Suppressor macrophage treated with lipopolysaccharide for 1 hour (primary cell): ENCODE measurements around the gene SAFB2.

Source experiments
- DNase-seq, 3 donors: peaks; one replicate each; pipeline ENCODE4 v3.0.0-alpha.2; 2020 to 2022

The SAFB2 gene

DNA sequence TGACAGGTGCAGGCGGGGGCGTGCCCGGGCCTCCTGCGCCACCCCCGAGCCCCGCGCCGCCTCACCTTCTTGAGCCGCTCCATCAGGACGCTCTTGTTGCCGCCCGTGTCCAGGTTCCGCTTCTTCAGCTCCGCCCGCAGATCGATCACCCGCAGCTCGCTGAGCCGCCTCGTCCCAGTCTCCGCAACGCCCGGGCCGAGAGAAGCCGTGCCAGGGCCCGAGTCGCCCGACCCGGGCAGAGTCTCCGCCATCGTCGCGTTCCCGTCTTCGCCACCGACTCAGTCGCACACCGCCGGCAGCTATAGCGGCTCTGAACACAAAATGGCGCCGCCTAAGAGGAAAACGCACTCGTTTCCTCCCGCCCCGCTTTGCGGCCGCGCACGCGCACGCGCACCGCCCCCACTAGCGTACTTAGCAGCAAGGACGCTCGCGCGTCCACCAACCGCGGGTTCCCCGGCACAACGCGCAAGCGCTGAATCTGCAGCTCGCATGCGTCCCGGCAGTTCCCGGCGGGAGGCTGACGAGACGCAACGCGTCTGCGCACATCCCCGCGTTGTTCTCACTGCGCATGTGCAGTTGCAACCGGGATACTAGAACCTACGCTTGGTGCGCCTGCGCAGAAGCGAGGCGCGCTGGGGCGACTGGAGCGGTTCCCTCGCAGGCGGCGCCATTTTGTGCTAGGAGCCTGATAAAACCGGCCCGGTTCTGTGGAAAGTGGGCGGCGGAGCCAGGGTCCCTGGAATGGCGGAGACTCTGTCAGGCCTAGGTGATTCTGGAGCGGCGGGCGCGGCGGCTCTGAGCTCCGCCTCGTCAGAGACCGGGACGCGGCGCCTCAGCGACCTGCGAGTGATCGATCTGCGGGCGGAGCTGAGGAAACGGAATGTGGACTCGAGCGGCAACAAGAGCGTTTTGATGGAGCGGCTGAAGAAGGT, at the start of gene SAFB2, which contains the start of gene SAFB:
SAFB2 (minus strand) TSS at position 312 of the 932 bp plus-strand sequence; CDS start at position 251, 61 bp downstream.
SAFB (plus strand) TSS at position 619 of the 932 bp plus-strand sequence; CDS start at position 742, 123 bp downstream.
- peak; percentile 100 for DNase-seq

DNA sequence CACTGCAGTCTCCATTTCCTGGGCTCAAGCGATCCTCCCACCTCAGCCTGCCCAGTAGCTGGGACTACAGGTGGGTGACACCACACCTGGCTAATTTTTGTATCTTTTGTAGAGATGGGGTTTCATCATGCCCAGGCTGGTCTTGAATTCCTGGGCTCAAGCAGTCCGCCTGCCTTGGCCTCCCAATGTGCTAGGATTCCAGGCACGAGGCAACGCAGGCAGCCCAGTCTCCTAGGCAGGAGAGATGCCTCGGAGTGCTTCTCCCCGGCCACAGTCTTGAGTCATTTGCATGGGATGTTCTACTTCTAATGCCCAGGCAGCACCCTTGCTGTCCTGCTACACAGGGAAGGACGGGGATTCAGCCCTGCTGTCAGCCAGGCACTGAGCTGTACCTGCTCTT, 49.0 kb upstream of the SAFB2 start:
- no peak for DNase-seq

DNA sequence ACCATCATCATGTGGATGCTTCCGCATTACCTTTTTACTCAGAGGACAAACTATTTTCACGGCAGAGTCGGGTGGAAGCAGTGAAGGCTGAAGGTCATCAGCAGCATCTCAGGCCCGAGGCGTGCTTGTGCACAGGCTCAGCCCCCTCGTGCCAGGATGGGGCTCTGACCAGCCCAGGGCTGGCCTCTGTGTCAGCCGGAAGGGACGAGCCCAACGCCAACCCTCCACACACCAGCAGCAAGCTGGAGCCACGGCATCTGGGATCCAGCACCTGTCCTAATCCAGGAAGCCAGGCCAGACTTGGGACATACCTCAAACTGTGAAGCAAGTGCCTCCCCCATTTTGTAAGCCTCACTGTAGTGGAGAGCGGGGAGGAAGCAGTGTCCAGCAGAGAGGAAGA, 46.6 kb upstream of the SAFB2 start:
- DNase-seq, result no peak

DNA sequence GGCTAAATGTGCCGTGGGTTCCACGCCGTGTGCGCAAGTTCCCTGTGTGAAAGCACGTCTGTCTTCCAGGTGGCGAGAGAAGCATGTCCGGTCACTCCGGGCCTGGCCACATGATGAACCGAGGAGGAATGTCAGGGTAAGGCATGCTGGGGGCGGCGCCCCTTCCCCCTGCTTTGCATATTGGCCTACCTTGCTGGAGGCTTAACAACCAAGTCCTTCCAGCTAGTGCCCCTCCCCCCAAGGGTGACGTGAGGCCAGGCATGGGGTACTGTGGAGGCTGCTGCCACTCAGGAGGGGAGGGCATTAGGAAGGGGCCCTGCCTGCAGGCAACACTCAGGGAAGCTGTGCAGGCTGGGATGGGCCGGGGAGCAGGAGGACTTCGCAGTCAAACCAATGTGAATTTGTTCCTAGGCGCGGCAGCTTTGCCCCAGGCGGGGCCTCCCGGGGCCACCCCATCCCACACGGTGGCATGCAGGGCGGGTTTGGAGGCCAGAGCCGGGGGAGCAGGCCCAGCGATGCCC, 45.2 kb upstream of the SAFB2 start:
- no peak for DNase-seq

DNA sequence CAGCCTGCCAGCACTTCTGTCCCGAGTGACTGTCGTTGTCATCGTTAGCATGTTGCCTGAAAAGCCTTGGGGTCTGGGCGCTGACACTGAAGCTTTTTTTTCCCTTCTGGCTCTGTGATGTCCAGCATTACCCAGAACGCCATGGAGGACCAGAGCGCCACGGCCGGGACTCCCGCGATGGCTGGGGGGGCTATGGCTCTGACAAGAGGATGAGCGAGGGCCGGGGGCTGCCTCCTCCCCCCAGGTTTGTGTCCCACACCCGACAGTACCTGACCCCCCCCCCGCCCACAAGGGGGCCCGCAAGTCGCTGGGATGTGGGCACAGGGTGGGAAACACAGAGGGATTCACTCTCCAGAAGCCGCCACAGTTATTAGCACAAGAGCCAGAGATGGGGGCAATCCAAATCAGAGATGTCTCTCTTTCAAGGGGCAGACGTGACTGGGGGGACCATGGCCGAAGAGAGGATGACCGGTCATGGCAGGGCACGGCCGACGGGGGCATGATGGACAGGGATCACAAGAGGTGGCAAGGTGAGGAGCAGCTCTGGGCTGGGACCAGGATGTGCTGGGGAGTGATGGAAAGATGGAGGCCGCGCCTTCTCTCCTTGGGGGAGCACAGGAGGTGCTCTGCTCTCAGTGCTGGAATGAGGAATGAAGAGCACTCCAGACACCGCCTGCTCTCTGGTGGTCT, 44.5 kb upstream of the SAFB2 start:
- no peak for DNase-seq

- DNase-seq, result no peak
These were observed 43.4 kb upstream of the SAFB2 start for GRCh38 chr19:5665781-5666513.

DNA sequence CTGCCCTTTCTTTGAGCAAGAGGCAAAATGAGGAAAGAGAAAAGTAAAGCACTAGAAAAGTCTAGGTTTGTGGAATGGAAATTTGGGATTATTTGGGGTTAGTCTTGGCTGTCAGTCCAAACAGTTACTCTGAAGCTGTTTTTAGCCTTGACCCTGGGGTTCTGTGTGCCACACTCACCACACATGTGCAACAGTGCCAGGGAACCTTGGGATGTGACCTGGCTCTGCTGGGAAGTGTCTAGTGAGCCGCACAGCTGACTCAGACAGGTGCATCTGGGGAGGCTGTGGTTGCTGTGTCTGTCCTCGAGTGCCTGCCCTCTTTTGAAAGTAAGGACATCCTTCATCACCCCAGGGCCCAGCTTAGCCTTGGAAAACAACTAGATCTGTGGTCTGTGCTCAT, 41.9 kb upstream of the SAFB2 start:
- no peak for DNase-seq

DNA sequence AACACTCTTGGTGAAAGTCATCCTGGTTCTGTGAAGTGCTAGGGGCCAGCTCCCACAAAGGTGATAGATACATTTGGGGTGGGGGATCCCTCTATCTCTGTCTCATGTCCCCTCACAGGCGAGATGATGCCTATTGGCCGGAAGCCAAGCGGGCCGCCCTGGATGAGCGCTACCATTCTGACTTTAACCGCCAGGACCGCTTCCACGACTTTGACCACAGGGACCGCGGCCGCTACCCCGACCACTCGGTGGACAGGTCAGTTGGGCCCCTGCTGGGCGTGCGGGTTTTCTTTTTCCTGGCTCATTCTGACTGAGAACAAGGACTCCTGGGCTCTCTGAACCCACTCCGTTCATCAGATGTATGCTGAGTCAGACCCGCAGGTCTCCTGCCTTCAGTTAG, 41.3 kb upstream of the SAFB2 start:
- no peak for DNase-seq

- DNase-seq, result no peak
These were observed 38.9 kb upstream of the SAFB2 start for GRCh38 chr19:5661483-5661882.

DNA sequence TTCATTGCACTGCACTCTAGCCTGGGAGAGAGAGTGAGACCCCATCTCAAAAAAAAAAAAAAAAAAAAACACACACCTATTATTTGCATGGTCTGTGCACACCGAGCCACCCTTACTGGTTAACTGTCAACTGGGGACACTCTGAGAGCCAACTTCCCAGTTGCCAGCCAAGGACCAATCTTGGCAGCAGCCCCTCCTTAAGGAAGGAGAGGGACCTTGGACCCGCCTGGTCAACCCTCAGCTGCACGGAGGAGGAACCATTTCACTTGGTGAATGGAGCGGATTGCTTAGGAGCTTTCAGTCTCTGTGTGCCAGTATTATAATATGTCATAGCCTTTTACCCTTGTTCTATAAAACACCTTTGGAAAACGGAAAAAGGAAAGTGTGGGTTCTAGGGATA, 32.8 kb upstream of the SAFB2 start:
- DNase-seq, result no peak

GRCh38 chr19:5654931-5655330, 32.4 kb upstream of the SAFB2 start:
- DNase-seq, result no peak

GRCh38 chr19:5652261-5652660, 29.7 kb upstream of the SAFB2 start:
- no peak for DNase-seq

DNA sequence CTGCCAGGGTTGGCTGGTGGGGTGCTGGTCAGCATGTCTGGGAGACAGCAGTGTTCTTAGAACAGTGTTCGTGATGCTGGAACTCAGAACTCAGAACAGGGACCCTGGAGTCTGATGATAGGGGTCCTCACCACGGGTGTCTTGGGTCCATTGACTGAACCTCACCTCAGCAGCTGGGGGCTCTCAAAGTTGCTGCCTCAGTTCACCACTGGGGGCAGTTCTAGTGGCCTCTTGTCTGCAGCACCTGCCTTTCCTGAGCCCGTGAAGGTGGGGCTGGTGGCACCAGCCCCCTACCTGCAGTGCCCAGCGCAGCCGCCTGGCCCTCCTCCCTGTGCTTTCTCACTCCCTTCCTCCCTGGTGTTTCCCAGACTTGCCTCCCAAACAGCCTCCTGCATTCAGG, 28.8 kb upstream of the SAFB2 start:
- DNase-seq, result no peak

DNA sequence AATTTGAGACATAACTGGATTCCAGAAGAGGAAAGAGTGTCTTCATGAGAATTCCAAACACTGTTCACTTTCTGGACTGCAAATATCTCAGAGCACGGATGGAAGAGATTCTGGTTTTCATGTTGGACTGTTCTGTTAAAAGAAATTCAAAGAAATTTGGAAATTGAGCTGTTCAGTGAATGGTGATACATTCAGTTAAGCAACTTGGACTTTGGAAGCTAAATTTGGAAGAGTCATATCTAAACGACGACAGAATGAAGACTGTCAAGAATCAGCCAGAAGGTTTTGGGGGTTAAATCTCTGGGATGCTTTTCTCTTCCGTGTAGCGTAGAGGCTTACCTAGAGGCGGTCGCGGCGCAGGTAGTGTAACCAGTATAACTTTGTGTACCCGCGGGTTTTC, 25.9 kb upstream of the SAFB2 start:
- no peak for DNase-seq

DNA sequence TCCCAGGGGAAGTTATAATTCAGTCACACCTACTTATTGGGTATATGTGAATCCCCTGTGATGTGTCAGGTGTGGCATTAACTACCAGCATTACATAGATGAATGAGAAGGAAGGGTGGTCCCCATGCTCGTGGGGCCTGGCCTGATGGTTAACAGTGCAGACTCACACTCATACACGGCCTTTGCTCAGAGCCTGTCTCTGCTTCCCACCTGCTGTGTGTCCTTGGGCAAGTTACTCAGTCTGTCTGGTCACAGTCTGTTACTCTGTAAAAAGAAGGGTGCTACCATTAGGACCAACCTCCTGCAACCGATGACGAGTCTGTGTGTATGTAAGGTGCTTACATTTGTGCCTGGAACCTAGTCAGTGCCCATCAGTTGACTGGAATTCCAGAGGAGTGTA, 24.1 kb upstream of the SAFB2 start:
- no peak for DNase-seq

- DNase-seq, result no peak
These were observed 22.8 kb upstream of the SAFB2 start for GRCh38 chr19:5645409-5645808.

DNA sequence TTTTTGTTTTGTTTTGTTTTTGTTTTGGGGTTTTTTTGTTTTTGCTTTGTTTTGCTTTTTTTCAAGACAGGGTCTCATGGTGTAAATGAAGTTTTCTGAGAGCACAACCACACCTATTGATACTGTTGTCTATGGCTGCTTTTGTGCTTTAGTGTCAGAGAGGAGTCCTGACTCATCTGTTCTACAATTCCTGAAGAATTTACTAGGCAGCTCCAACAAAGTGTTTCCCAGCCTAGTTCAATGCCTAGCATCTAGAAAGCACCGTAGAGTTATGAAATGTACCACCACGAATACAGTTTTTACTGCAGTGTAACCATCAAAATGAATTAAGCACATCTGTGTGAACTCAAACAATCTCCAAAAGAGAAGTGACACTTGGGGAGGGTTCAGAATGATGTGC, 21.5 kb upstream of the SAFB2 start:
- DNase-seq, result no peak

- DNase-seq, result no peak
These were observed 20.5 kb upstream of the SAFB2 start for GRCh38 chr19:5643060-5643459.

DNA sequence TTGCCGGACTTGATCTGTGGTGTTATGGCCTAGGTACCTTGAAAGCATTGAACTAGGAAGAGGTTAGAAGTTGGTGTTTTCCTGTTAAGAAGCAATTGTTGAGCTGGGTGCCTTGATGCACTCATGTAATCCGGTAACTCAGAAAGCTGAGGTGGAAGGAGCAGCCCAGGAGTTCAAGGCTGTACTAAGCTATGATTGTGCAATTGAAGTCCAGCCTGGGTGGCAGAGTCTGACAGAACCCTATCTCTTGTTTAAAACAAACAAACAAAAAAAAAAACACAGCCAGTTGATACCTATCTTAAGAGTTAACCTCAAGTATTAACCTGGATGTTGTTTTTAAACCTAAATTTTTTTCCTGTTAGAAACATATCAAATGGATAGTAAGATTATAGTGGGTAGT, 19.6 kb upstream of the SAFB2 start:
- DNase-seq, result no peak

DNA sequence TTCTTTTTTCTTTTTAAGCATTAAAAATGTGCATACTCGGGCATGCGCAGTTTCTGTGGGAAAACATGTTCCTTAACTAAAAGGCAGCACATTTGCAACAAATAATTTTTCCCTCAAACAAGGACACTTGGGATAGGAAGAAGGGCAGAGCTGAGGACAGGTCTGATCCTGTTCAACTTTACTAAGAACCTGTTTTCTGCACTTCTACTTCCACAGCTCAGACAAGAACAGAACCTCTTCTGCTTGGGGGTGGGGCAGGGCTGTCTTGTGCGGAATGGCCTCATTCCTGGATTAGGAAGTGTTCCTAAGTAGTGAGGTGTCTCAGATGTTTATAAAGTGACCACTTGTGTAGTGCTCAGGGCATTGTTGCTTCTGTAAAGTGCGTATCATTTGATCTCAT, 18.6 kb upstream of the SAFB2 start:
- no peak for DNase-seq

DNA sequence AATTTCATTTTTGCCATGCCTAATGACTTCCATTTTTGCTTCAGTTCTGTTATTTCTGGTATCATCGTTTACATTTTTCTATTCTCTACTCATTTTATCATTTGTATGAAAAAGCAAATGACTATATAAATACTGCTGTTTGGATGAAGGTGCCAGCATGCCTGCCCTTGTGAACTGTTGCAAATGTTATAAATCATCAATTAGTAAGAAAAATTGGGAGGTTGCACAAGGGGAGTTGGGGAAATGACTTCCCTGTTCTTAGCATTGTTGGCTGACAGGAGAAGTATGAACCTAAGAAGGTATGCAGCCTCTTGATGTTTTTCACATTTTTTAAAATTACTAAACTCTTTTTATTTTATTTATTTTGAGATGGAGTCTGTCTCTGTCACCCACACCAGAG, 15.4 kb upstream of the SAFB2 start:
- DNase-seq, result no peak

DNA sequence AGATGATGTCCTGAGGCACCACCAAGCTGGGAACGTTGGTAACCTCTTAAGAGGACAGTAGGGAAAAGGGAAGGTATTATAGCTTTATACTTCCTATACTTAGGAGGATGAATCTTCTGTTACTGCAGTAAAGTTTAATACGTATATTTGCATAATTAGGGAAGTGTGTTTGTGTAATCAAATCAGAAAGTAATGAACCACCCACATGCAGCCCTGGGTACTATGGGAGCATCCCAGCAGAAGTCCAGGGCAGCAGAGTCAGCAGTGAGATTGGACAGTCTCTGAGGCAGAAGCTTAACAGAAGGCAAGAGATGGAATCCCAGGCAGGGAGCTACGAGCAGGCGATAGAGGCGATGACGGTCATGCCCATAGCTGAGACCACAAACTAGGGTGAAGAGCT, 12.9 kb upstream of the SAFB2 start:
- peak; percentile 29 to 36 (median 29) for DNase-seq

- no peak for DNase-seq
These were observed 10.1 kb upstream of the SAFB2 start for GRCh38 chr19:5632657-5633056.
